Fibroblast of mammary gland (primary cell): ENCODE measurements around the gene ITGA2B.
A peak's percentile ranks its signal among the peaks of the same experiment; 100 is the strongest.
"Not testable (repeated sequence)": the region's sequence is repeated elsewhere in the genome, so short reads cannot be mapped to it uniquely, and the experiment has no call there.

ENCODE experiments used
- DNase-seq: peaks from one replicate; pipeline ENCODE4 v3.0.0-alpha.2; 2010; ENCODE audit warnings: low read depth
- H3K4me3 ChIP-seq: 2 replicates; pipeline ENCODE4 v1.5.1; 2011; ENCODE audit warnings: low read depth, mild to moderate bottlenecking, low read length, moderate library complexity; ENCODE audit not compliant: control insufficient read depth
- TF ChIP-seq, protein P1 (sequence below): conservative IDR thresholded peaks from 2 replicates; pipeline ENCODE4 v1.5.1; 2011; ENCODE audit warnings: low read depth, low read length, inconsistent platforms; ENCODE audit not compliant: control insufficient read depth, insufficient read depth

ITGA2B gene

DNA sequence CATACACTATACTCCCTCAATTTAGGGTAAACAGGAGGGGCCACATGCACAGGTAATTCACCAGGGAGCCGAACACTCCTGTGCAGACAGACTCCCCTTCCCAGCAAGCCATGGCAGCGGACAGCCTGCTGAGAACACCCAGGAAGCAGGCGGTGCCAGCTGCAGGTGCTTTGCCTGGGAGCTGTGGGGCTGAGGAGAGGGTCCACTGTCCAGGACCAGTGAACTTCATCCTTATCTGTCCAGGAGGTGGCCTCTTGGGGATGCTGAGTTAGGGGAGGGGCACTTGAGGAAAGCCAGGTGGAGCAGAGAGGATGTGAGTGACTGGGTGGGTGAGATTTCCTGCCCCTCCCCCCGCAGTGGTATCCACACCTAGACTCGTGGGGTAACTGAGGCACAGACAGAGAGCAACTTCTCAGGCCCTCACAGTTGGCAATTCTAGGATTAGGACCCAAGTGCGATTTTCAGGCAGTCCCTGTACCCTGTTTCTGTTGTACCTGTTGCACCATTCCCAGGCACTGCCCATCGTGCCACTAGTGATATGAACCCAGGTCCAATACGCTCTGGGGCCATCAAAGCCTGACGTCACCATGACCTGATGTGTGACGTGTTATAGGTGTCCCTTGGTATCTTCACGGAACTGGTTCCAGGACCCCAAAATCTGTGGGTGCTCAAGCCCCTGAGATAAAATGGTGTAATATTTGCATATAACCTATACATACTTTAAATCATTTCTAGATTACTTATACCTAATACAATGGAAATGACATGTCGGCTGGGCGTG, 43.2 kb downstream of the ITGA2B start:
- DNase-seq = no peak
- TF ChIP-seq, protein P1, sequence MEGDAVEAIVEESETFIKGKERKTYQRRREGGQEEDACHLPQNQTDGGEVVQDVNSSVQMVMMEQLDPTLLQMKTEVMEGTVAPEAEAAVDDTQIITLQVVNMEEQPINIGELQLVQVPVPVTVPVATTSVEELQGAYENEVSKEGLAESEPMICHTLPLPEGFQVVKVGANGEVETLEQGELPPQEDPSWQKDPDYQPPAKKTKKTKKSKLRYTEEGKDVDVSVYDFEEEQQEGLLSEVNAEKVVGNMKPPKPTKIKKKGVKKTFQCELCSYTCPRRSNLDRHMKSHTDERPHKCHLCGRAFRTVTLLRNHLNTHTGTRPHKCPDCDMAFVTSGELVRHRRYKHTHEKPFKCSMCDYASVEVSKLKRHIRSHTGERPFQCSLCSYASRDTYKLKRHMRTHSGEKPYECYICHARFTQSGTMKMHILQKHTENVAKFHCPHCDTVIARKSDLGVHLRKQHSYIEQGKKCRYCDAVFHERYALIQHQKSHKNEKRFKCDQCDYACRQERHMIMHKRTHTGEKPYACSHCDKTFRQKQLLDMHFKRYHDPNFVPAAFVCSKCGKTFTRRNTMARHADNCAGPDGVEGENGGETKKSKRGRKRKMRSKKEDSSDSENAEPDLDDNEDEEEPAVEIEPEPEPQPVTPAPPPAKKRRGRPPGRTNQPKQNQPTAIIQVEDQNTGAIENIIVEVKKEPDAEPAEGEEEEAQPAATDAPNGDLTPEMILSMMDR = no peak
- H3K4me3 ChIP-seq = peak overlapping the region; percentile 77

DNA sequence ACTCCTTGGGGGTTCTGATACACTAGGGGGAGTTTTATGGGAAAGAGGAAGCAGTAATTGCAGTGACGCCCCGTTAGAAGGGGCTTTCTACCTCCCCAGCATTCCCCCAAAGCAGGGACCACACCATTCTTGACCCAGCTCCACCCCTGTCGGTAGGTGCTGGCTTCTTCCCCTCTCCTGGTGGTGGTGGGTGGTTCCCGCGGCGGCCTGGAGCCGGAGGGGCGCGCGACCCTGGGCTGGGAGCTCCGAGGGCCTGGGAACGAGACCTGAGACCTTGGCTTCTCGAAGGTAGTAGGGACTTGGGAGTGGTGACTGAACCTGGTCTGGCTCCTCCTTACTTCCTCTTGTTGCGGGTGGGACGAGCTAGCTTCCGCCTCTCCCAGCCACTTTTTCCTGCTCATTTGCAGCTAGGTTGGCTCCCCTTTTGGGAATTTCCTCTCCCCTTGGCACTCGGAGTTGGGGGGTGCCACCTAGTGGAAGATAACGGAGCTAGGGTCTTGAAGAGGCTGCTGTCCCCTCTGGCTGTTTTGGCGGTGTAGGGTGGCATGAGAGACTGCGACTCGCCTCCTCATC, 43.9 kb downstream of the ITGA2B start:
- H3K4me3 ChIP-seq = peak overlapping the region; percentile 77
- DNase-seq = peak; percentile 61
- TF ChIP-seq, protein P1 = peak; percentile 41

- DNase-seq = peak; percentile 99
- TF ChIP-seq, protein P1 = no peak
Observed at GRCh38 chr17:44344939-44345453, 44.5 kb downstream of the ITGA2B start, which contains the start of gene GRN. Gene GRN (plus strand): TSS chr17:44345302. CDS start chr17:44349165, 3,863 bp downstream.

GRCh38 chr17:44343510-44344209, 45.8 kb downstream of the ITGA2B start:
- H3K4me3 ChIP-seq = no peak overlapping the region
- DNase-seq = no peak
- TF ChIP-seq, protein P1 = no peak

More at GRCh38 chr17:44344939-44345453, 44.5 kb downstream of the ITGA2B start, which contains the start of gene GRN:
- H3K4me3 ChIP-seq = peak within 1 kb of the TSS; percentile 77

- not testable (repeated sequence) for H3K4me3 ChIP-seq
Observed at GRCh38 chr17:44340553-44340952, 48.9 kb downstream of the ITGA2B start.

GRCh38 chr17:44338702-44339101, 50.7 kb downstream of the ITGA2B start:
- no peak overlapping the region for H3K4me3 ChIP-seq
- DNase-seq = peak; percentile 27
- TF ChIP-seq, protein P1 = no peak

More at GRCh38 chr17:44340553-44340952, 48.9 kb downstream of the ITGA2B start:
- DNase-seq = not testable (repeated sequence)
